ENCODE measurements around the gene PXN.
"Not testable (repeated sequence)": the region's sequence is repeated elsewhere in the genome, so short reads cannot be mapped to it uniquely, and the experiment has no call there.

PXN gene

GRCh38 chr12:120262852-120263747 lies 2.4 kb downstream of the PXN start:
- in situ Hi-C loops (cut with HindIII; ENCODE audit: low sequenced_read_pairs): loop anchor here (10.0 kb wide), 1 partner anchor 58 kb away; the partner anchor contains the start of gene RPLP0

GRCh38 chr12:120261951-120262851 lies 3.3 kb downstream of the PXN start:
- in situ Hi-C loops (cut with HindIII; ENCODE audit: low sequenced_read_pairs): loop anchor here (10.0 kb wide), 1 partner anchor 57 kb away; the partner anchor contains the start of gene RPLP0

- in situ Hi-C loops (cut with HindIII; ENCODE audit: low sequenced_read_pairs): loop anchor here (10.0 kb wide), 1 partner anchor 56 kb away; the partner anchor contains the start of gene RPLP0
Measured at GRCh38 chr12:120260607-120261006, 4.9 kb downstream of the PXN start.

- in situ Hi-C loops (cut with HindIII; ENCODE audit: low sequenced_read_pairs): loop anchor here (10.0 kb wide), 1 partner anchor 55 kb away; the partner anchor contains the start of gene RPLP0
Measured at GRCh38 chr12:120259418-120260202, 5.9 kb downstream of the PXN start.

GRCh38 chr12:120258323-120258896 lies 7.1 kb downstream of the PXN start:
- in situ Hi-C loops (cut with HindIII; ENCODE audit: low sequenced_read_pairs): no loop called here

GRCh38 chr12:120257041-120257821 lies 8.3 kb downstream of the PXN start:
- in situ Hi-C loops (cut with HindIII; ENCODE audit: low sequenced_read_pairs): no loop called here

- in situ Hi-C loops (cut with HindIII; ENCODE audit: low sequenced_read_pairs): no loop called here
Measured at GRCh38 chr12:120254809-120255208, 10.7 kb downstream of the PXN start.

- in situ Hi-C loops (cut with HindIII; ENCODE audit: low sequenced_read_pairs): not testable (repeated sequence)
Measured at GRCh38 chr12:120253313-120253712, 12.2 kb downstream of the PXN start.

- in situ Hi-C loops (cut with HindIII; ENCODE audit: low sequenced_read_pairs): no loop called here
Measured at GRCh38 chr12:120252071-120252906, 13.2 kb downstream of the PXN start.

GRCh38 chr12:120251364-120252070 lies 14.0 kb downstream of the PXN start:
- in situ Hi-C loops (cut with HindIII; ENCODE audit: low sequenced_read_pairs): not testable (repeated sequence)

GRCh38 chr12:120249875-120250795 lies 15.4 kb downstream of the PXN start:
- in situ Hi-C loops (cut with HindIII; ENCODE audit: low sequenced_read_pairs): no loop called here

GRCh38 chr12:120249266-120249874 lies 16.2 kb downstream of the PXN start:
- in situ Hi-C loops (cut with HindIII; ENCODE audit: low sequenced_read_pairs): no loop called here

GRCh38 chr12:120247621-120248030 lies 17.9 kb downstream of the PXN start:
- in situ Hi-C loops (cut with HindIII; ENCODE audit: low sequenced_read_pairs): no loop called here

- in situ Hi-C loops (cut with HindIII; ENCODE audit: low sequenced_read_pairs): no loop called here
Measured at GRCh38 chr12:120247183-120247582, 18.3 kb downstream of the PXN start.

- in situ Hi-C loops (cut with HindIII; ENCODE audit: low sequenced_read_pairs): not testable (repeated sequence)
Measured at GRCh38 chr12:120246705-120247104, 18.8 kb downstream of the PXN start.

- in situ Hi-C loops (cut with HindIII; ENCODE audit: low sequenced_read_pairs): no loop called here
Measured at GRCh38 chr12:120242971-120243699, 22.4 kb downstream of the PXN start.
